SK-N-SH (cell line): Measurements from ENCODE around the gene SPDYA.

Experiments
- CTCF ChIP-seq: fragments of 200-600 bp; sonication (generic); IDR thresholded peaks from 2 replicates; pipeline ENCODE4 v1.6.1; 2017; ENCODE audit warnings: antibody characterized with exemption, mild to moderate bottlenecking, moderate library complexity
- EZH2phosphoT487 ChIP-seq: fragments of 200-600 bp; sonication (generic); IDR thresholded peaks from 2 replicates; pipeline ENCODE4 v1.6.1; 2017; ENCODE audit warnings: low read depth, mixed run types, mild to moderate bottlenecking, antibody characterized with exemption, moderate library complexity, borderline replicate concordance
- GABPA ChIP-seq: IDR thresholded peaks from 2 replicates; pipeline ENCODE4 v1.4.0; 2012; ENCODE audit warnings: low read depth, mild to moderate bottlenecking
- MAX ChIP-seq: IDR thresholded peaks from 2 replicates; pipeline ENCODE4 v1.4.0; 2012; ENCODE audit warnings: low read depth
- NFIC ChIP-seq: IDR thresholded peaks from 2 replicates; pipeline ENCODE4 v1.4.0; 2012; ENCODE audit warnings: borderline replicate concordance
- PBX3 ChIP-seq: IDR thresholded peaks from 2 replicates; pipeline ENCODE4; 2012
- POLR2AphosphoS5 ChIP-seq: IDR thresholded peaks from 2 replicates; pipeline ENCODE4 v1.6.1; 2012; ENCODE audit warnings: low read depth, low read length
- RCOR1 ChIP-seq: fragments of 150-350 bp; IDR thresholded peaks from 2 replicates; pipeline ENCODE4 v1.6.1; 2017; ENCODE audit warnings: antibody characterized with exemption, low read length
- RFX5 ChIP-seq: IDR thresholded peaks from 2 replicates; pipeline ENCODE4 v1.6.1; 2012; ENCODE audit warnings: mild to moderate bottlenecking, improper control_type of control experiment, low read length
- TAF1 ChIP-seq: IDR thresholded peaks from 2 replicates; pipeline ENCODE4 v1.6.1; 2012; ENCODE audit warnings: low read depth, mild to moderate bottlenecking, low read length, moderate library complexity, borderline replicate concordance
- USF2 ChIP-seq: fragments of 150-350 bp; IDR thresholded peaks from 2 replicates; pipeline ENCODE4 v1.6.1; 2017; ENCODE audit warnings: antibody characterized with exemption, low read length, low read depth, borderline replicate concordance
- YY1 ChIP-seq: IDR thresholded peaks from 2 replicates; pipeline ENCODE4 v1.4.0; 2012; ENCODE audit warnings: low read depth, mild to moderate bottlenecking
- ZBTB33 ChIP-seq: IDR thresholded peaks from 2 replicates; pipeline ENCODE4 v1.4.0; 2012; ENCODE audit warnings: low read depth, borderline replicate concordance

- no peak for TF ChIP-seq EZH2phosphoT487
- TF ChIP-seq ZBTB33 = no peak
- TF ChIP-seq CTCF = no peak
- peak; percentile 45; the same call in 1 of the 2 replicates for TF ChIP-seq RCOR1
- TF ChIP-seq GABPA = peak; percentile 76
- no peak; the same call in 1 of the 2 replicates for TF ChIP-seq USF2
- peak; percentile 41; the same call in 1 of the 2 replicates for TF ChIP-seq PBX3
- TF ChIP-seq RFX5 = peak; percentile 40; the same call in 1 of the 2 replicates
- no peak for TF ChIP-seq NFIC
- peak; percentile 98 for TF ChIP-seq MAX
- TF ChIP-seq YY1 = peak; percentile 95
- TF ChIP-seq TAF1 = peak; percentile 97
- peak; percentile 79 for TF ChIP-seq POLR2AphosphoS5
Measured at GRCh38 chr2:28894470-28895188, 84.0 kb downstream of the SPDYA start, which contains the start of gene WDR43.
